ENCODE measurements around the gene UBE2V1.

The UBE2V1 gene

GRCh38 chr20:50077818-50078601, 34.9 kb downstream of the UBE2V1 start:
- DNase-seq (ENCODE audit: extremely low spot score) = no peak
- CTCF ChIA-PET = no interaction called here
- POLR2A ChIA-PET = no interaction called here
- TF ChIP-seq ELF4 (IDR thresholded peaks at IDR 0.05) = no peak
- TF ChIP-seq ZNF384 (IDR thresholded peaks at IDR 0.05) = no peak
- no peak for TF ChIP-seq L3MBTL2 (conservative IDR thresholded peaks at IDR 0.05)
- TF ChIP-seq HDGF (IDR thresholded peaks at IDR 0.05; ENCODE audit: borderline replicate concordance) = no peak
- TF ChIP-seq BHLHE40 (IDR thresholded peaks at IDR 0.05; ENCODE audit: borderline replicate concordance) = no peak
- TF ChIP-seq SUZ12 (IDR thresholded peaks at IDR 0.05) = no peak
- TF ChIP-seq PKNOX1 (IDR thresholded peaks at IDR 0.05) = no peak

GRCh38 chr20:50073500-50073899, 39.5 kb downstream of the UBE2V1 start:
- TF ChIP-seq ARNT (IDR thresholded peaks at IDR 0.05) = no peak
- TF ChIP-seq NFRKB (IDR thresholded peaks at IDR 0.05) = no peak
- TF ChIP-seq L3MBTL2 (conservative IDR thresholded peaks at IDR 0.05) = no peak
- no peak for TF ChIP-seq CTBP1 (IDR thresholded peaks at IDR 0.05; ENCODE audit: borderline replicate concordance)
- TF ChIP-seq HDGF (IDR thresholded peaks at IDR 0.05; ENCODE audit: borderline replicate concordance) = no peak
- no peak for TF ChIP-seq ELF4 (IDR thresholded peaks at IDR 0.05)
- no peak for TF ChIP-seq SUZ12 (IDR thresholded peaks at IDR 0.05)
- no peak for TF ChIP-seq TARDBP (IDR thresholded peaks at IDR 0.05)
- TF ChIP-seq ZNF384 (IDR thresholded peaks at IDR 0.05) = no peak
- no peak for TF ChIP-seq BHLHE40 (IDR thresholded peaks at IDR 0.05; ENCODE audit: borderline replicate concordance)
- no peak for DNase-seq (ENCODE audit: extremely low spot score)
- ChIA-PET POLR2A (no interaction called here), CTCF (interaction anchor here (7.7 kb wide), 1 partner anchor 93 kb away, joined by 78 read pairs; no protein-coding TSS in a partner anchor)

- POLR2A ChIA-PET = interaction anchor here (0.6 to 1.8 kb wide), 5 partner anchors 45 to 95 kb away, joined by 3 to 6 read pairs (median 6); partner anchors contain the start of gene SNAI1
- TF ChIP-seq ZNF384 (IDR thresholded peaks at IDR 0.05) = peak; percentile 95
- no peak for TF ChIP-seq SP1 (IDR thresholded peaks at IDR 0.05)
- CTCF ChIA-PET = interaction anchor here (0.5 to 7.7 kb wide), 31 partner anchors 9 to 374 kb away, joined by 3 to 78 read pairs (median 4); partner anchors contain the start of genes PEDS1, SNAI1 and UBE2V1
- peak; percentile 94 for DNase-seq (ENCODE audit: extremely low spot score)
Observed at GRCh38 chr20:50071039-50071888, 41.7 kb downstream of the UBE2V1 start.

- no peak for DNase-seq (ENCODE audit: extremely low spot score)
- TF ChIP-seq FOXM1 (IDR thresholded peaks at IDR 0.05; ENCODE audit: borderline replicate concordance) (no peak), SP1 (IDR thresholded peaks at IDR 0.05) (no peak), LEF1 (IDR thresholded peaks at IDR 0.05; ENCODE audit: borderline replicate concordance) (no peak), FOXA1 (IDR thresholded peaks at IDR 0.05) (no peak), BHLHE40 (IDR thresholded peaks at IDR 0.05; ENCODE audit: borderline replicate concordance) (no peak), CTBP1 (IDR thresholded peaks at IDR 0.05; ENCODE audit: borderline replicate concordance) (no peak), FOXK2 (IDR thresholded peaks at IDR 0.05) (no peak), SUZ12 (IDR thresholded peaks at IDR 0.05) (no peak), ARNT (IDR thresholded peaks at IDR 0.05) (no peak), ELF4 (IDR thresholded peaks at IDR 0.05) (no peak), PKNOX1 (IDR thresholded peaks at IDR 0.05) (no peak), NFRKB (IDR thresholded peaks at IDR 0.05) (no peak), HDGF (IDR thresholded peaks at IDR 0.05; ENCODE audit: borderline replicate concordance) (no peak), L3MBTL2 (conservative IDR thresholded peaks at IDR 0.05) (no peak), ZNF384 (IDR thresholded peaks at IDR 0.05) (no peak), TARDBP (IDR thresholded peaks at IDR 0.05) (no peak)
- POLR2A ChIA-PET = interaction anchor here (1.1 to 1.8 kb wide), 4 partner anchors 45 to 94 kb away, joined by 3 to 6 read pairs (median 4); partner anchors contain the start of gene SNAI1
- CTCF ChIA-PET = interaction anchor here (0.5 to 7.7 kb wide), 8 partner anchors 9 to 373 kb away, joined by 3 to 78 read pairs (median 4); partner anchors contain the start of gene PEDS1
Observed at GRCh38 chr20:50070361-50070760, 42.6 kb downstream of the UBE2V1 start.

GRCh38 chr20:50068041-50068651, 44.8 kb downstream of the UBE2V1 start:
- no peak for TF ChIP-seq NFRKB (IDR thresholded peaks at IDR 0.05)
- TF ChIP-seq ARNT (IDR thresholded peaks at IDR 0.05) = no peak
- no peak for TF ChIP-seq ELF4 (IDR thresholded peaks at IDR 0.05)
- no peak for TF ChIP-seq SUZ12 (IDR thresholded peaks at IDR 0.05)
- no peak for DNase-seq (ENCODE audit: extremely low spot score)
- ChIA-PET CTCF (interaction anchor here (0.9 to 7.7 kb wide), 2 partner anchors 17 to 88 kb away, joined by 3 to 78 read pairs; no protein-coding TSS in a partner anchor), POLR2A (no interaction called here)

GRCh38 chr20:50067461-50067860, 45.5 kb downstream of the UBE2V1 start:
- no peak for DNase-seq (ENCODE audit: extremely low spot score)
- POLR2A ChIA-PET = no interaction called here
- no peak for TF ChIP-seq SP1 (IDR thresholded peaks at IDR 0.05)
- no peak for TF ChIP-seq ARNT (IDR thresholded peaks at IDR 0.05)
- no peak for TF ChIP-seq ZNF384 (IDR thresholded peaks at IDR 0.05)
- no peak for TF ChIP-seq PKNOX1 (IDR thresholded peaks at IDR 0.05)
- no peak for TF ChIP-seq L3MBTL2 (conservative IDR thresholded peaks at IDR 0.05)
- no peak for TF ChIP-seq SUZ12 (IDR thresholded peaks at IDR 0.05)
- TF ChIP-seq TARDBP (IDR thresholded peaks at IDR 0.05) = no peak
- CTCF ChIA-PET = interaction anchor here (0.9 to 7.7 kb wide), 2 partner anchors 16 to 87 kb away, joined by 3 to 78 read pairs; no protein-coding TSS in a partner anchor
